Psoas muscle (tissue), 8 donors: ENCODE results near the gene LPAR3. TPM values are rescaled to one million over a fixed set of nuclear protein-coding genes. Genes with fewer than 3 reads are reported as not detected.

Experiments
- ATAC-seq, 4 donors: fragments of 200-7000 bp; cut with Tn5 transposase; one replicate each; pipeline ENCODE4 v1.9.1; 2020; ENCODE audit warnings: moderate library complexity in 3 of 4, mild to moderate bottlenecking in 2 of 4
- DNase-seq, 2 donors: peaks; one replicate each; pipeline ENCODE4 v3.0.0-alpha.2; 2020
- H3K27ac ChIP-seq: fragments of 200-600 bp; one replicate; pipeline ENCODE4 v1.8.0; 2022
- H3K27me3 ChIP-seq, 3 donors: fragments of 200-600 bp in 1 of 3; one replicate each; pipeline versions ENCODE4 v1.6.1 to v1.8.0; 2013 to 2022; ENCODE audit warnings: low read length in 2 of 3, mild to moderate bottlenecking in 2 of 3, moderate library complexity in 1 of 3; ENCODE audit not compliant: insufficient read depth in 3 of 3
- H3K36me3 ChIP-seq, 2 donors: fragments of 200-600 bp in 1 of 2; one replicate each; pipeline versions ENCODE4 v1.6.1 to v1.8.0; 2013 to 2022; ENCODE audit warnings: low read depth in 1 of 2, mild to moderate bottlenecking in 1 of 2, moderate library complexity in 1 of 2; ENCODE audit not compliant: insufficient read depth in 1 of 2
- H3K4me1 ChIP-seq: fragments of 200-600 bp; one replicate; pipeline ENCODE4 v1.8.0; 2022
- H3K4me3 ChIP-seq: fragments of 200-600 bp; one replicate; pipeline ENCODE4 v1.8.0; 2022; ENCODE audit warnings: mild to moderate bottlenecking
- H3K9me3 ChIP-seq: fragments of 200-600 bp; one replicate; pipeline ENCODE4 v1.8.0; 2022
- WGBS, 3 donors: extraction: QIAGEN DNeasy Blood & Tissue Kit; methylation state at CpG; one replicate each; pipeline versions ENCODE4 v1.1.6 to v1.1.7; 2013; 5-methylcytosine and 5-hydroxymethylcytosine counted together
- intact Hi-C, 2 donors: fragments of 100-400 bp; cut with DNase I; formaldehyde crosslinking; loops; one replicate each; pipeline versions ENCODE4 v1.11.0 to v1.14.2; 2022
- polyA plus RNA-seq, 3 donors: library from polyadenylated mRNA; stranded (reverse); fragments of 200-250 nt; gene quantifications; one replicate each; pipeline ENCODE4 v1.2.3, GENCODE V29; 2013
- total RNA-seq, 4 donors: library from RNA; stranded (reverse); fragmentation: NEBNext Ultra II Directional in 2 of 4; extraction: Animal tissue kit (Norgen Biotek cat#: 25700) in 2 of 4; gene quantifications; one replicate each; pipeline versions ENCODE4 v1.2.1 to v1.2.4, GENCODE V29; 2021 to 2023
- TF ChIP-seq, protein P1 (sequence below): fragments of 200-600 bp; IDR thresholded peaks from one replicate; pipeline ENCODE4 v1.8.0; 2022; ENCODE audit warnings: antibody characterized with exemption
- donor health status: healthy with polysubstance abuse.
- donor health status: DM: no; HTN: no; CAD: no; lungs with moderate emphysema.
- donor health status: Bipolar disorder and iron deficiency.
- donor health status: healthy.
- donor health status: DM: yes; HTN: yes; CAD: no.
- donor health status: DM: no; HTN: no; CAD: no.
- donor health status: DM: no; HTN: no; CAD: no.
- donor health status: DM: yes; HTN: yes; CAD: no.

LPAR3 gene
- total and polyA plus RNA-seq, 7 donors = 0.01 to 0.20 (median 0.03) TPM; not detected in 4

DNA sequence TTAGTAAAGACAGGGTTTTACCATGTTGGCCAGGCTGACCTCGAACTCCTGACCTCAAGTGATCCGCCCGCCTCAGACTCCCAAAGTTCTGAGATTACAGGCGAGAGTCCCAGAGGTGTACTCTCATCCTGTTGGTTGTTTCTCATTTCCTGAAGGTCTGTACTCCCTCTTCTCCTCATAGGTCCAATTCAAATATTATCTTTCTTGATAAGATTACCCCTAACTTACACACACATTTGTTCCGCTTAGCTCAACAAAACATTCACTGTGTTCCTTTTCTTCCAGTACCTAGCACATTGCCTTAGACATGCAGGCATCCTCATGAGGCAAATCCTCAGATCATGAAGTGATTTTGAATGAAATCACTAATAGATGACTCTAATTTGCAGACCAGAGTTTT is 130.3 kb downstream of the LPAR3 start:
- intact Hi-C loops = loop anchor here in 1 of 2 donors (10.0 kb wide), 1 partner anchor 638 kb away; no protein-coding TSS in a partner anchor
- Histone ChIP-seq H3K4me1 (no peaks in the 10 kb centered on the region), H3K27ac (no peak overlapping the region), H3K4me3 (no peak overlapping the region), H3K9me3 (no peaks in the 10 kb centered on the region), H3K27me3 (peaks cover 0 to 14% (median 1%) of the 10 kb centered on the region in 3 donors), H3K36me3 (no peaks in the 10 kb centered on the region)
- ATAC-seq (no peak), DNase-seq (no peak)
- WGBS, 3 donors = 82 to 85% (median 84%) methylated on average over 5 of the region's 5 CpGs
- TF ChIP-seq, protein P1, sequence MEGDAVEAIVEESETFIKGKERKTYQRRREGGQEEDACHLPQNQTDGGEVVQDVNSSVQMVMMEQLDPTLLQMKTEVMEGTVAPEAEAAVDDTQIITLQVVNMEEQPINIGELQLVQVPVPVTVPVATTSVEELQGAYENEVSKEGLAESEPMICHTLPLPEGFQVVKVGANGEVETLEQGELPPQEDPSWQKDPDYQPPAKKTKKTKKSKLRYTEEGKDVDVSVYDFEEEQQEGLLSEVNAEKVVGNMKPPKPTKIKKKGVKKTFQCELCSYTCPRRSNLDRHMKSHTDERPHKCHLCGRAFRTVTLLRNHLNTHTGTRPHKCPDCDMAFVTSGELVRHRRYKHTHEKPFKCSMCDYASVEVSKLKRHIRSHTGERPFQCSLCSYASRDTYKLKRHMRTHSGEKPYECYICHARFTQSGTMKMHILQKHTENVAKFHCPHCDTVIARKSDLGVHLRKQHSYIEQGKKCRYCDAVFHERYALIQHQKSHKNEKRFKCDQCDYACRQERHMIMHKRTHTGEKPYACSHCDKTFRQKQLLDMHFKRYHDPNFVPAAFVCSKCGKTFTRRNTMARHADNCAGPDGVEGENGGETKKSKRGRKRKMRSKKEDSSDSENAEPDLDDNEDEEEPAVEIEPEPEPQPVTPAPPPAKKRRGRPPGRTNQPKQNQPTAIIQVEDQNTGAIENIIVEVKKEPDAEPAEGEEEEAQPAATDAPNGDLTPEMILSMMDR = no peak

Other genes with a start within 250 kb of the LPAR3 start
- 1 to 10 TPM; 4.4 to 8.6 (median 7.9) TPM for gene SSX2IP, start 202.7 kb downstream of the LPAR3 start, total RNA-seq
- 10 to 100 TPM in 1 of 3 donors, 1 to 10 TPM in 2; 2.2 to 12.8 (median 2.6) TPM for gene SSX2IP, start 202.7 kb downstream of the LPAR3 start, polyA plus RNA-seq
- gene MCOLN2, start 103.9 kb upstream of the LPAR3 start, total RNA-seq = under 1 TPM in 2 of 4 donors, not detected in 2; 0.23 to 0.54 TPM
- under 1 TPM in 2 of 3 donors, not detected in 1; 0.03 to 0.04 TPM for gene MCOLN2, start 103.9 kb upstream of the LPAR3 start, polyA plus RNA-seq
- under 1 TPM in 2 of 4 donors, not detected in 2; 0.52 to 0.62 TPM for gene MCOLN3, start 155.3 kb upstream of the LPAR3 start, total RNA-seq
- gene MCOLN3, start 155.3 kb upstream of the LPAR3 start, polyA plus RNA-seq = under 1 TPM in 2 of 3 donors, not detected in 1; 0.06 to 0.12 TPM